ENCODE data around the gene TMEM130.

DNA sequence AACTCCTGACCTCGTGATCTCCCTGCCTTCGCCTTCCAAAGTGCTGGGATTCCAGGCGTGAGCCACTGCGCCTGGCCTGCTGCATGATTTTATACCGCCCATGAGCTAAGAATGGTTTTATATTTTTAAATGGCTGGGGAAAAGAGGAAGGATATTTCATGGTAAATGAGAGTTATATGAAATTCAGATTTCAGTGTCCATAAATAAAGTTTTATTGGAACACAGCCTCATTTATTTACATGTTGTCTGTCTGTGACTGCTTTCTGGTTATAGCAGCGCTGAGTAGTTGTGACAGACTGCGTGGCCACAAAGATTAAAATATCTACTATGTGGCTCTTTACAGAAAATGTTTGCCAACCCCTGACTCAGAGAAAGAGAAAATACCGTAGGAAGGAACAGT, 10.7 kb upstream of the TMEM130 start:
- no peak for TF ChIP-seq EZH2phosphoT487 (IDR thresholded peaks at IDR 0.05; ENCODE audit: unreplicated experiment)
- TF ChIP-seq, protein P1, sequence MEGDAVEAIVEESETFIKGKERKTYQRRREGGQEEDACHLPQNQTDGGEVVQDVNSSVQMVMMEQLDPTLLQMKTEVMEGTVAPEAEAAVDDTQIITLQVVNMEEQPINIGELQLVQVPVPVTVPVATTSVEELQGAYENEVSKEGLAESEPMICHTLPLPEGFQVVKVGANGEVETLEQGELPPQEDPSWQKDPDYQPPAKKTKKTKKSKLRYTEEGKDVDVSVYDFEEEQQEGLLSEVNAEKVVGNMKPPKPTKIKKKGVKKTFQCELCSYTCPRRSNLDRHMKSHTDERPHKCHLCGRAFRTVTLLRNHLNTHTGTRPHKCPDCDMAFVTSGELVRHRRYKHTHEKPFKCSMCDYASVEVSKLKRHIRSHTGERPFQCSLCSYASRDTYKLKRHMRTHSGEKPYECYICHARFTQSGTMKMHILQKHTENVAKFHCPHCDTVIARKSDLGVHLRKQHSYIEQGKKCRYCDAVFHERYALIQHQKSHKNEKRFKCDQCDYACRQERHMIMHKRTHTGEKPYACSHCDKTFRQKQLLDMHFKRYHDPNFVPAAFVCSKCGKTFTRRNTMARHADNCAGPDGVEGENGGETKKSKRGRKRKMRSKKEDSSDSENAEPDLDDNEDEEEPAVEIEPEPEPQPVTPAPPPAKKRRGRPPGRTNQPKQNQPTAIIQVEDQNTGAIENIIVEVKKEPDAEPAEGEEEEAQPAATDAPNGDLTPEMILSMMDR (conservative IDR thresholded peaks at IDR 0.05; ENCODE audit: low read depth in 2 of 2): no peak
- TF ChIP-seq CREB1 (CRISPR knock-in tag; IDR thresholded peaks at IDR 0.05; ENCODE audit: low read depth): no peak
- no peak for TF ChIP-seq EZH2 (IDR thresholded peaks at IDR 0.05; ENCODE audit: low read depth, unreplicated experiment)
- TF ChIP-seq POLR2AphosphoS5 (IDR thresholded peaks at IDR 0.05; ENCODE audit: low read depth): no peak
- TF ChIP-seq, protein P2, sequence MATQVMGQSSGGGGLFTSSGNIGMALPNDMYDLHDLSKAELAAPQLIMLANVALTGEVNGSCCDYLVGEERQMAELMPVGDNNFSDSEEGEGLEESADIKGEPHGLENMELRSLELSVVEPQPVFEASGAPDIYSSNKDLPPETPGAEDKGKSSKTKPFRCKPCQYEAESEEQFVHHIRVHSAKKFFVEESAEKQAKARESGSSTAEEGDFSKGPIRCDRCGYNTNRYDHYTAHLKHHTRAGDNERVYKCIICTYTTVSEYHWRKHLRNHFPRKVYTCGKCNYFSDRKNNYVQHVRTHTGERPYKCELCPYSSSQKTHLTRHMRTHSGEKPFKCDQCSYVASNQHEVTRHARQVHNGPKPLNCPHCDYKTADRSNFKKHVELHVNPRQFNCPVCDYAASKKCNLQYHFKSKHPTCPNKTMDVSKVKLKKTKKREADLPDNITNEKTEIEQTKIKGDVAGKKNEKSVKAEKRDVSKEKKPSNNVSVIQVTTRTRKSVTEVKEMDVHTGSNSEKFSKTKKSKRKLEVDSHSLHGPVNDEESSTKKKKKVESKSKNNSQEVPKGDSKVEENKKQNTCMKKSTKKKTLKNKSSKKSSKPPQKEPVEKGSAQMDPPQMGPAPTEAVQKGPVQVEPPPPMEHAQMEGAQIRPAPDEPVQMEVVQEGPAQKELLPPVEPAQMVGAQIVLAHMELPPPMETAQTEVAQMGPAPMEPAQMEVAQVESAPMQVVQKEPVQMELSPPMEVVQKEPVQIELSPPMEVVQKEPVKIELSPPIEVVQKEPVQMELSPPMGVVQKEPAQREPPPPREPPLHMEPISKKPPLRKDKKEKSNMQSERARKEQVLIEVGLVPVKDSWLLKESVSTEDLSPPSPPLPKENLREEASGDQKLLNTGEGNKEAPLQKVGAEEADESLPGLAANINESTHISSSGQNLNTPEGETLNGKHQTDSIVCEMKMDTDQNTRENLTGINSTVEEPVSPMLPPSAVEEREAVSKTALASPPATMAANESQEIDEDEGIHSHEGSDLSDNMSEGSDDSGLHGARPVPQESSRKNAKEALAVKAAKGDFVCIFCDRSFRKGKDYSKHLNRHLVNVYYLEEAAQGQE (IDR thresholded peaks at IDR 0.05; ENCODE audit: unreplicated experiment): no peak
- TF ChIP-seq NANOG (IDR thresholded peaks at IDR 0.05; ENCODE audit: borderline replicate concordance): no peak
- no peak for TF ChIP-seq ZNF331 (CRISPR knock-in tag; IDR thresholded peaks at IDR 0.05; ENCODE audit: low read depth)
- TF ChIP-seq, protein P3, sequence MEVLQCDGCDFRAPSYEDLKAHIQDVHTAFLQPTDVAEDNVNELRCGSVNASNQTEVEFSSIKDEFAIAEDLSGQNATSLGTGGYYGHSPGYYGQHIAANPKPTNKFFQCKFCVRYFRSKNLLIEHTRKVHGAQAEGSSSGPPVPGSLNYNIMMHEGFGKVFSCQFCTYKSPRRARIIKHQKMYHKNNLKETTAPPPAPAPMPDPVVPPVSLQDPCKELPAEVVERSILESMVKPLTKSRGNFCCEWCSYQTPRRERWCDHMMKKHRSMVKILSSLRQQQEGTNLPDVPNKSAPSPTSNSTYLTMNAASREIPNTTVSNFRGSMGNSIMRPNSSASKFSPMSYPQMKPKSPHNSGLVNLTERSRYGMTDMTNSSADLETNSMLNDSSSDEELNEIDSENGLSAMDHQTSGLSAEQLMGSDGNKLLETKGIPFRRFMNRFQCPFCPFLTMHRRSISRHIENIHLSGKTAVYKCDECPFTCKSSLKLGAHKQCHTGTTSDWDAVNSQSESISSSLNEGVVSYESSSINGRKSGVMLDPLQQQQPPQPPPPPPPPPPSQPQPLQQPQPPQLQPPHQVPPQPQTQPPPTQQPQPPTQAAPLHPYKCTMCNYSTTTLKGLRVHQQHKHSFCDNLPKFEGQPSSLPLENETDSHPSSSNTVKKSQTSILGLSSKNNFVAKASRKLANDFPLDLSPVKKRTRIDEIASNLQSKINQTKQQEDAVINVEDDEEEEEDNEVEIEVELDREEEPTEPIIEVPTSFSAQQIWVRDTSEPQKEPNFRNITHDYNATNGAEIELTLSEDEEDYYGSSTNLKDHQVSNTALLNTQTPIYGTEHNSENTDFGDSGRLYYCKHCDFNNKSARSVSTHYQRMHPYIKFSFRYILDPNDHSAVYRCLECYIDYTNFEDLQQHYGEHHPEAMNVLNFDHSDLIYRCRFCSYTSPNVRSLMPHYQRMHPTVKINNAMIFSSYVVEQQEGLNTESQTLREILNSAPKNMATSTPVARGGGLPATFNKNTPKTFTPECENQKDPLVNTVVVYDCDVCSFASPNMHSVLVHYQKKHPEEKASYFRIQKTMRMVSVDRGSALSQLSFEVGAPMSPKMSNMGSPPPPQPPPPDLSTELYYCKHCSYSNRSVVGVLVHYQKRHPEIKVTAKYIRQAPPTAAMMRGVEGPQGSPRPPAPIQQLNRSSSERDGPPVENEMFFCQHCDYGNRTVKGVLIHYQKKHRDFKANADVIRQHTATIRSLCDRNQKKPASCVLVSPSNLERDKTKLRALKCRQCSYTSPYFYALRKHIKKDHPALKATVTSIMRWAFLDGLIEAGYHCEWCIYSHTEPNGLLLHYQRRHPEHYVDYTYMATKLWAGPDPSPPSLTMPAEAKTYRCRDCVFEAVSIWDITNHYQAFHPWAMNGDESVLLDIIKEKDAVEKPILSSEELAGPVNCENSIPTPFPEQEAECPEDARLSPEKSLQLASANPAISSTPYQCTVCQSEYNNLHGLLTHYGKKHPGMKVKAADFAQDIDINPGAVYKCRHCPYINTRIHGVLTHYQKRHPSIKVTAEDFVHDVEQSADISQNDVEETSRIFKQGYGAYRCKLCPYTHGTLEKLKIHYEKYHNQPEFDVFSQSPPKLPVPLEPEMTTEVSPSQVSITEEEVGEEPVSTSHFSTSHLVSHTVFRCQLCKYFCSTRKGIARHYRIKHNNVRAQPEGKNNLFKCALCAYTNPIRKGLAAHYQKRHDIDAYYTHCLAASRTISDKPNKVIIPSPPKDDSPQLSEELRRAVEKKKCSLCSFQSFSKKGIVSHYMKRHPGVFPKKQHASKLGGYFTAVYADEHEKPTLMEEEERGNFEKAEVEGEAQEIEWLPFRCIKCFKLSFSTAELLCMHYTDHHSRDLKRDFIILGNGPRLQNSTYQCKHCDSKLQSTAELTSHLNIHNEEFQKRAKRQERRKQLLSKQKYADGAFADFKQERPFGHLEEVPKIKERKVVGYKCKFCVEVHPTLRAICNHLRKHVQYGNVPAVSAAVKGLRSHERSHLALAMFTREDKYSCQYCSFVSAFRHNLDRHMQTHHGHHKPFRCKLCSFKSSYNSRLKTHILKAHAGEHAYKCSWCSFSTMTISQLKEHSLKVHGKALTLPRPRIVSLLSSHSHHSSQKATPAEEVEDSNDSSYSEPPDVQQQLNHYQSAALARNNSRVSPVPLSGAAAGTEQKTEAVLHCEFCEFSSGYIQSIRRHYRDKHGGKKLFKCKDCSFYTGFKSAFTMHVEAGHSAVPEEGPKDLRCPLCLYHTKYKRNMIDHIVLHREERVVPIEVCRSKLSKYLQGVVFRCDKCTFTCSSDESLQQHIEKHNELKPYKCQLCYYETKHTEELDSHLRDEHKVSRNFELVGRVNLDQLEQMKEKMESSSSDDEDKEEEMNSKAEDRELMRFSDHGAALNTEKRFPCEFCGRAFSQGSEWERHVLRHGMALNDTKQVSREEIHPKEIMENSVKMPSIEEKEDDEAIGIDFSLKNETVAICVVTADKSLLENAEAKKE (CRISPR knock-in tag; IDR thresholded peaks at IDR 0.05): no peak
- no peak for TF ChIP-seq ZNF114 (CRISPR knock-in tag; IDR thresholded peaks at IDR 0.05)
- no peak for TF ChIP-seq JUNB (IDR thresholded peaks at IDR 0.05; ENCODE audit: unreplicated experiment)
